Measurements from ENCODE around the gene TRAF6. TPM values are rescaled to one million over a fixed set of nuclear protein-coding genes. Genes with fewer than 3 reads are reported as not detected.

The TRAF6 gene
- total and polyA plus RNA-seq, 2 donors (not counting 1 experiment from before 2014, with no cell fraction given) = 10.1 to 22.4 TPM

DNA sequence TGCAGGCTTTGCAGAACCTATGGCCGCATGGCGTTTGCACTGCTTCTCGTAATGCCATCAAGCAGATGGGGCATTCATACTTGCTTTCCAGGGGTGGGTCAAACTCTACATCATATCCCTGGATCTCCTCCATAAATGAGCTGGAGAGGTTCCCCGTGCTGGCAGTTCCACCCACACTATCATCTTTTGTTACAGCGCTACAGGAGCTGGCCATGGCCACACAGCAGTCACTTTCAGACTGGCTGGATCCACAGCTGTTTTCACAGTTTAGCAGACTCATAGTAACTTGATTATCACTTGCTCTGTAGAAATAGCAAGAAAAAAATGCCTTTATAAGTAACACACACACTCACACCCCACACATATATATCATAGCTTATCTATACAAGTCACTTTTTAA, 8.8 kb downstream of the TRAF6 start:
- peaks cover 51% of the 10 kb centered on the region for H3K79me2 ChIP-seq (ENCODE audit: control insufficient read depth, insufficient read depth, low read length)
- H2AFZ ChIP-seq (ENCODE audit: insufficient read depth, low read depth, low read length, poor library complexity, severe bottlenecking) = no peak overlapping the region
- H3K27ac ChIP-seq (ENCODE audit: low read length in 2 of 2) = no peak overlapping the region
- peaks cover 50% of the 10 kb centered on the region for H4K20me1 ChIP-seq (ENCODE audit: control insufficient read depth, insufficient read depth, low read length, poor library complexity, severe bottlenecking)
- WGBS (ENCODE audit: insufficient coverage) = 100% methylated on average over 4 of the region's 5 CpGs
- intact Hi-C loops (cut with micrococcal nuclease) = no loop called here
- DNase-seq (no peak), ATAC-seq (ENCODE audit: low read depth) (no peak)
- no peaks in the 10 kb centered on the region for H3K9me3 ChIP-seq (ENCODE audit: control extremely low read depth in 1 of 3, control insufficient read depth in 2 of 3, insufficient read depth in 1 of 3, low read length in 2 of 3)
- Mint-ChIP-seq H3K4me3 (no peak overlapping the region), H3K27me3 (no peaks in the 10 kb centered on the region), H3K4me1 (peaks cover 13% of the 10 kb centered on the region), H3K9me3 (ENCODE audit: insufficient read depth) (no peaks in the 10 kb centered on the region), H3K27ac (no peak overlapping the region)
- POLR2A ChIA-PET = no interaction called here
- no peak overlapping the region for H3K4me2 ChIP-seq (replicated peaks; ENCODE audit: low read depth, low read length, poor library complexity, severe bottlenecking)
- CTCF ChIA-PET = interaction anchor here (1.0 to 3.6 kb wide), 5 partner anchors 9 to 211 kb away, joined by 3 to 43 read pairs (median 3); partner anchors contain the start of gene TRAF6
- TF ChIP-seq, protein P1, sequence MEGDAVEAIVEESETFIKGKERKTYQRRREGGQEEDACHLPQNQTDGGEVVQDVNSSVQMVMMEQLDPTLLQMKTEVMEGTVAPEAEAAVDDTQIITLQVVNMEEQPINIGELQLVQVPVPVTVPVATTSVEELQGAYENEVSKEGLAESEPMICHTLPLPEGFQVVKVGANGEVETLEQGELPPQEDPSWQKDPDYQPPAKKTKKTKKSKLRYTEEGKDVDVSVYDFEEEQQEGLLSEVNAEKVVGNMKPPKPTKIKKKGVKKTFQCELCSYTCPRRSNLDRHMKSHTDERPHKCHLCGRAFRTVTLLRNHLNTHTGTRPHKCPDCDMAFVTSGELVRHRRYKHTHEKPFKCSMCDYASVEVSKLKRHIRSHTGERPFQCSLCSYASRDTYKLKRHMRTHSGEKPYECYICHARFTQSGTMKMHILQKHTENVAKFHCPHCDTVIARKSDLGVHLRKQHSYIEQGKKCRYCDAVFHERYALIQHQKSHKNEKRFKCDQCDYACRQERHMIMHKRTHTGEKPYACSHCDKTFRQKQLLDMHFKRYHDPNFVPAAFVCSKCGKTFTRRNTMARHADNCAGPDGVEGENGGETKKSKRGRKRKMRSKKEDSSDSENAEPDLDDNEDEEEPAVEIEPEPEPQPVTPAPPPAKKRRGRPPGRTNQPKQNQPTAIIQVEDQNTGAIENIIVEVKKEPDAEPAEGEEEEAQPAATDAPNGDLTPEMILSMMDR (IDR thresholded peaks at IDR 0.05) = no peak
- no peak for TF ChIP-seq EZH2 (IDR thresholded peaks at IDR 0.05; ENCODE audit: borderline replicate concordance, insufficient read depth, low read depth, low read length, poor library complexity, severe bottlenecking)
- no peak overlapping the region for H3K4me3 ChIP-seq (ENCODE audit: control extremely low read depth in 1 of 5, extremely low read depth in 1 of 5, insufficient read depth in 1 of 5, low read depth in 2 of 5, low read length in 4 of 5)
- H3K4me1 ChIP-seq (ENCODE audit: control insufficient read depth in 2 of 2, insufficient read depth in 2 of 2, low read length in 2 of 2) = no peaks in the 10 kb centered on the region
- H3K9ac ChIP-seq (ENCODE audit: low read length) = no peak overlapping the region
- no peaks in the 10 kb centered on the region for H3K27me3 ChIP-seq (replicated peaks in 1 of 4; ENCODE audit: control extremely low read depth in 1 of 4, control insufficient read depth in 3 of 4, insufficient read depth in 4 of 4, low read length in 3 of 4)
- H3K36me3 ChIP-seq (replicated peaks in 1 of 2; ENCODE audit: control extremely low read depth in 1 of 2, control insufficient read depth in 1 of 2, extremely low read depth in 1 of 2, insufficient read depth in 2 of 2, low read length in 1 of 2) = peaks cover 11 to 58% of the 10 kb centered on the region in 2 experiments

DNA sequence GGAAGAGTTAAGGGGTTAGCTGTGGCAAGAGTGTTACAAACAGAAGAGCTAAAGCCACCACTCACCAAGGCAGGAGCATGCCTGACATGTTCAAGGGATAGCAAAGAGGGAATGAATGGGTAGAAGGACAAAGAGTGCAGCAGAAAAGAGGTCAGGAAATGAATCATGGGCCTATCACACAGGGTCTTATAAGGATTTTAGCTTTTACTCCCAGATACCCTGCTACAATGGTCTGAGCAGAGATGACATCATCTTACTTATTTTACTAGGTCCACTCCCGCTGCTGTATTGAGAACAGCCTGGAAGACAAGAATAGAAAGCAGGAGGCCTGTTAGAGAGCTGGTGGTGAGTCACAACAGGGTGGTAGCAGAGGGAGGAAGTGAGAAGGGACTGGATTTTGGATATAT, 9.8 kb downstream of the TRAF6 start:
- peaks cover 13 to 63% of the 10 kb centered on the region in 2 experiments for H3K36me3 ChIP-seq (replicated peaks in 1 of 2; ENCODE audit: control extremely low read depth in 1 of 2, control insufficient read depth in 1 of 2, extremely low read depth in 1 of 2, insufficient read depth in 2 of 2, low read length in 1 of 2)
- ChIA-PET CTCF (interaction anchor here (1.1 to 3.6 kb wide), 4 partner anchors 8 to 210 kb away, joined by 3 to 43 read pairs (median 8); partner anchors contain the start of gene TRAF6), POLR2A (no interaction called here)
- H4K20me1 ChIP-seq (ENCODE audit: control insufficient read depth, insufficient read depth, low read length, poor library complexity, severe bottlenecking) = peaks cover 43% of the 10 kb centered on the region
- WGBS (ENCODE audit: insufficient coverage) = no CpG with 5 or more reads among the region's 1 CpG
- no peak overlapping the region for H3K27ac ChIP-seq (ENCODE audit: low read length in 2 of 2)
- H2AFZ ChIP-seq (ENCODE audit: insufficient read depth, low read depth, low read length, poor library complexity, severe bottlenecking) = no peak overlapping the region
- intact Hi-C loops (cut with micrococcal nuclease) = no loop called here
- H3K4me1 ChIP-seq (ENCODE audit: control insufficient read depth in 2 of 2, insufficient read depth in 2 of 2, low read length in 2 of 2) = no peaks in the 10 kb centered on the region
- H3K27me3 ChIP-seq (replicated peaks in 1 of 4; ENCODE audit: control extremely low read depth in 1 of 4, control insufficient read depth in 3 of 4, insufficient read depth in 4 of 4, low read length in 3 of 4) = no peaks in the 10 kb centered on the region
- Mint-ChIP-seq H3K4me1 (peaks cover 10% of the 10 kb centered on the region), H3K9me3 (ENCODE audit: insufficient read depth) (no peaks in the 10 kb centered on the region), H3K4me3 (no peak overlapping the region), H3K27me3 (no peaks in the 10 kb centered on the region), H3K27ac (no peak overlapping the region)
- DNase-seq (no peak), ATAC-seq (ENCODE audit: low read depth) (no peak)
- no peaks in the 10 kb centered on the region for H3K9me3 ChIP-seq (ENCODE audit: control extremely low read depth in 1 of 3, control insufficient read depth in 2 of 3, insufficient read depth in 1 of 3, low read length in 2 of 3)
- TF ChIP-seq EZH2 (IDR thresholded peaks at IDR 0.05; ENCODE audit: borderline replicate concordance, insufficient read depth, low read depth, low read length, poor library complexity, severe bottlenecking) = no peak
- TF ChIP-seq, protein P1 (IDR thresholded peaks at IDR 0.05) = no peak
- no peak overlapping the region for H3K4me3 ChIP-seq (ENCODE audit: control extremely low read depth in 1 of 5, extremely low read depth in 1 of 5, insufficient read depth in 1 of 5, low read depth in 2 of 5, low read length in 4 of 5)
- H3K79me2 ChIP-seq (ENCODE audit: control insufficient read depth, insufficient read depth, low read length) = peaks cover 43% of the 10 kb centered on the region
- no peak overlapping the region for H3K9ac ChIP-seq (ENCODE audit: low read length)
- no peak overlapping the region for H3K4me2 ChIP-seq (replicated peaks; ENCODE audit: low read depth, low read length, poor library complexity, severe bottlenecking)

Data from B cell (primary cell).